ENCODE measurements around the gene OR7G2. TPM values are rescaled to one million over a fixed set of nuclear protein-coding genes. Genes with fewer than 3 reads are reported as not detected.

The OR7G2 gene
- total and polyA plus RNA-seq, 9 of the 15 experiments (the other 6 are each of a cell fraction or from before 2014, with no cell fraction given), result 0.20 TPM; not detected in 8

GRCh38 chr19:9075064-9075949, 32.0 kb downstream of the OR7G2 start (continued):
- TF ChIP-seq MYC (IDR thresholded peaks at IDR 0.05; ENCODE audit: low read depth, low read length) (peak; percentile 67; the same call in 1 of the 2 replicates), MYC (CRISPR knock-in tag; IDR thresholded peaks at IDR 0.05; ENCODE audit: borderline replicate concordance, low read depth) (no peak), RBBP5 (IDR thresholded peaks at IDR 0.05; ENCODE audit: borderline replicate concordance, insufficient read depth, low read length, poor library complexity, severe bottlenecking) (no peak), IRF2 (CRISPR knock-in tag; IDR thresholded peaks at IDR 0.05) (no peak), ZNF778 (CRISPR knock-in tag; IDR thresholded peaks at IDR 0.05) (no peak), SIRT6 (IDR thresholded peaks at IDR 0.05; ENCODE audit: low read depth, low read length) (no peak), ZNF785 (CRISPR knock-in tag; IDR thresholded peaks at IDR 0.05) (no peak), NCOA6 (IDR thresholded peaks at IDR 0.05) (no peak), ZBTB8A (IDR thresholded peaks at IDR 0.05; ENCODE audit: partially characterized antibody) (no peak), ZNF282 (CRISPR knock-in tag; IDR thresholded peaks at IDR 0.05) (no peak), MTA1 (IDR thresholded peaks at IDR 0.05; ENCODE audit: borderline replicate concordance) (no peak; the same call in 1 of the 2 replicates), ETV1 (tag; conservative IDR thresholded peaks at IDR 0.05; ENCODE audit: low read depth) (no peak), ZBTB12 (CRISPR knock-in tag; IDR thresholded peaks at IDR 0.05) (no peak), HMGXB4 (CRISPR knock-in tag; IDR thresholded peaks at IDR 0.05) (no peak), GABPB1 (CRISPR knock-in tag; IDR thresholded peaks at IDR 0.05) (no peak), SREBF1 (IDR thresholded peaks at IDR 0.05; ENCODE audit: borderline replicate concordance, low read depth, low read length) (no peak), HNRNPLL (IDR thresholded peaks at IDR 0.05; ENCODE audit: low read depth, low read length, poor library complexity, severe bottlenecking) (peak; percentile 29), RBFOX2 (IDR thresholded peaks at IDR 0.05; ENCODE audit: low read depth, low read length) (no peak), SMAD4 (CRISPR knock-in tag; conservative IDR thresholded peaks at IDR 0.05) (no peak; the same call in 1 of the 2 replicates), KDM4B (IDR thresholded peaks at IDR 0.05; ENCODE audit: borderline replicate concordance in 2 of 2, low read depth in 1 of 2) (peak in 1 of 2 experiments; percentile 84; a peak in 1 of 4 replicates), PRDM10 (IDR thresholded peaks at IDR 0.05; ENCODE audit: partially characterized antibody) (peak; percentile 73)

Measured in K562 (cell line).